ENCODE measurements around the gene PPM1B. TPM values are rescaled to one million over a fixed set of nuclear protein-coding genes. Genes with fewer than 3 reads are reported as not detected.

The PPM1B gene
- total RNA-seq, 2 donors from 2014 or later: 69.9 to 99.3 TPM

DNA sequence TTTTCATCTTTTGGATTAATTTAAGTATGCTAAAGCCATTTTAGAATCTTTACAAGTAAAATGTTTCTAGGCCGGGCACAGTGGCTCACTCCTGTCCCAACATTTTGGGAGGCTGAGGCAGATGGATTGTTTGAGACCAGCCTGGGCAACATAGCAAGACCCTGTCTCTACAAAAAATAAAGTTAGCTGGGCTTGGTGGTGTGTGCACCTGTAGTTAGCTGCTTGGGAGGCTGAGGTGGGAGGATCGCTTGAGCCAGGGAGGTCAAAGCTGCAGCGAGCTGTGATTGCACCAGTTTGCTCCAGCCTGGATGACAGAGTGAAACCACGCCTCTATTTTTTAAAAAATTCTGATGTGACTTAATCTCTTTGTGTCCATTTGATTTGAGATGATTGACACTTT lies 3.9 kb downstream of the PPM1B start:
- Histone ChIP-seq H3K27ac (no peak overlapping the region), H3K4me3 (peak overlapping the region; percentile 11), H3K9me3 (no peaks in the 10 kb centered on the region), H3K27me3 (replicated peaks; ENCODE audit: insufficient read depth) (no peaks in the 10 kb centered on the region), H3K36me3 (no peaks in the 10 kb centered on the region), H3K4me1 (ENCODE audit: control insufficient read depth in 1 of 2, low read depth in 2 of 2) (peaks cover 40 to 63% of the 10 kb centered on the region in 2 donors)
- ATAC-seq (ENCODE audit: insufficient number of reproducible peaks, low FRiP score, low read depth): no peak
- no peak for DNase-seq (ENCODE audit: low spot score)
- TF ChIP-seq, protein P1, sequence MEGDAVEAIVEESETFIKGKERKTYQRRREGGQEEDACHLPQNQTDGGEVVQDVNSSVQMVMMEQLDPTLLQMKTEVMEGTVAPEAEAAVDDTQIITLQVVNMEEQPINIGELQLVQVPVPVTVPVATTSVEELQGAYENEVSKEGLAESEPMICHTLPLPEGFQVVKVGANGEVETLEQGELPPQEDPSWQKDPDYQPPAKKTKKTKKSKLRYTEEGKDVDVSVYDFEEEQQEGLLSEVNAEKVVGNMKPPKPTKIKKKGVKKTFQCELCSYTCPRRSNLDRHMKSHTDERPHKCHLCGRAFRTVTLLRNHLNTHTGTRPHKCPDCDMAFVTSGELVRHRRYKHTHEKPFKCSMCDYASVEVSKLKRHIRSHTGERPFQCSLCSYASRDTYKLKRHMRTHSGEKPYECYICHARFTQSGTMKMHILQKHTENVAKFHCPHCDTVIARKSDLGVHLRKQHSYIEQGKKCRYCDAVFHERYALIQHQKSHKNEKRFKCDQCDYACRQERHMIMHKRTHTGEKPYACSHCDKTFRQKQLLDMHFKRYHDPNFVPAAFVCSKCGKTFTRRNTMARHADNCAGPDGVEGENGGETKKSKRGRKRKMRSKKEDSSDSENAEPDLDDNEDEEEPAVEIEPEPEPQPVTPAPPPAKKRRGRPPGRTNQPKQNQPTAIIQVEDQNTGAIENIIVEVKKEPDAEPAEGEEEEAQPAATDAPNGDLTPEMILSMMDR (IDR thresholded peaks at IDR 0.05): no peak

DNA sequence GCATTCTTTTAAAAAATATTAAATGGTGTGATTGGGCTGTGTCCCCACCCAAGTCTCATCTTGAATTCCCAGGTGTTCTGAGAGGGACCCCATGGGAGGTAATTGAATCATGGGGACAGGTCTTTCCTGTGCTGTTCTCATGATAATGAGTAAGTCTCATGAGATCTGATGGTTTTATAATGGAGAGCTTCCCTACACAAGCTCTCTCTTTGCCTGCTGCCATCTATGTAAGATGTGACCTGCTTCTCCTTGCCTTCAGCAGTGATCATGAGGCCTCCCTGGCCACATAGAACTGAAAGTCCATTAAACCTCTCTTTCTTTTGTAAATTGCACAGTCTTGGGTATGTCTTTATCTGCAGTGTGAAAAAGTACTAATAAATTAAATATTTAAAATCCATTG lies 10.3 kb downstream of the PPM1B start:
- H3K27ac ChIP-seq: no peak overlapping the region
- no peaks in the 10 kb centered on the region for H3K27me3 ChIP-seq (replicated peaks; ENCODE audit: insufficient read depth)
- no peaks in the 10 kb centered on the region for H3K9me3 ChIP-seq
- H3K4me1 ChIP-seq (ENCODE audit: control insufficient read depth in 1 of 2, low read depth in 2 of 2): peaks cover 35 to 78% of the 10 kb centered on the region in 2 donors
- DNase-seq (ENCODE audit: low spot score) (no peak), ATAC-seq (ENCODE audit: insufficient number of reproducible peaks, low FRiP score, low read depth) (no peak)
- H3K4me3 ChIP-seq: no peak overlapping the region
- no peaks in the 10 kb centered on the region for H3K36me3 ChIP-seq
- TF ChIP-seq, protein P1 (IDR thresholded peaks at IDR 0.05): no peak

DNA sequence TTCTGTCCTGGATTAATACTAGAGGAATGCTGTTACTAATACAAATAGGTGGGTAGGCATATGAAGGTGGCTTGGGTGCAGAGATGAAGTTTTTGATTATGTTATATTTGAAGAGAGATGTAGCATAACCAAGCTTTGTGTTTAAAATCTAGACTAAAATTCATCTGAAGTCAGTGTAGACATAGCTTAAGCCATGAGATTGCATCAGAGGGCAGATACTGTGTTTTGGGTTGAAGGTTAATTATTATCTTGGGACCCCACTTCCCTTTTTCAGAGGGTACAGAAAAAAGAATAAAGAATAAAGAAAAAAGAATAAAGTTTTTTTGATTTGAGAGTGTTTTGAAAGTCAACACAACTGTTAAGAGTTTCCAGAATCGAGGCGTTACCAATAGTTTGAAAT lies 13.0 kb downstream of the PPM1B start:
- Histone ChIP-seq H3K4me1 (ENCODE audit: control insufficient read depth in 1 of 2, low read depth in 2 of 2) (peaks cover 38 to 76% of the 10 kb centered on the region in 2 donors), H3K36me3 (no peaks in the 10 kb centered on the region), H3K27me3 (replicated peaks; ENCODE audit: insufficient read depth) (no peaks in the 10 kb centered on the region), H3K4me3 (no peak overlapping the region), H3K27ac (no peak overlapping the region), H3K9me3 (no peaks in the 10 kb centered on the region)
- ATAC-seq (ENCODE audit: insufficient number of reproducible peaks, low FRiP score, low read depth) (no peak), DNase-seq (ENCODE audit: low spot score) (no peak)
- TF ChIP-seq, protein P1 (IDR thresholded peaks at IDR 0.05): no peak

DNA sequence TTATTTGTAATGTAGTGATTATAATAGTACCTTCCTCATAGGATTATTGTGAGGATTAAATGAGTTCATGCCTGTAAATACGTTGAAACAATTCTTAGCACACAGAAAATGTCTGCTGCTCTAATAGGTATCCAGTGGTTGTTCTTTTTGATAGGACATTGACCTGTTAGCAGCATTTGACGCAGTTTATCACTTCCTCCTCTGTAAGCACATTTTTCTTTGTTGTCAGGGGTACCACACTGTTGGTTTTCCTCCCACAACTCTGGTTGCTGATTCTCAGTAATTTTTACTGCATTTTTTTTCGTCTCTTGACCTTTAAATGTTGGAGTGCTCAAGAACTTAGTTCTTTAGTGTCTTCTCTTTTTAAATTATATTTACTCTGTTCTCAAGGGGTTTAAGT lies 15.4 kb downstream of the PPM1B start:
- Histone ChIP-seq H3K36me3 (no peaks in the 10 kb centered on the region), H3K4me1 (ENCODE audit: control insufficient read depth in 1 of 2, low read depth in 2 of 2) (peaks cover 33 to 61% of the 10 kb centered on the region in 2 donors), H3K9me3 (no peaks in the 10 kb centered on the region), H3K27me3 (replicated peaks; ENCODE audit: insufficient read depth) (no peaks in the 10 kb centered on the region), H3K4me3 (no peak overlapping the region), H3K27ac (no peak overlapping the region)
- no peak for ATAC-seq (ENCODE audit: insufficient number of reproducible peaks, low FRiP score, low read depth)
- TF ChIP-seq, protein P1 (IDR thresholded peaks at IDR 0.05): no peak
- no peak for DNase-seq (ENCODE audit: low spot score)

DNA sequence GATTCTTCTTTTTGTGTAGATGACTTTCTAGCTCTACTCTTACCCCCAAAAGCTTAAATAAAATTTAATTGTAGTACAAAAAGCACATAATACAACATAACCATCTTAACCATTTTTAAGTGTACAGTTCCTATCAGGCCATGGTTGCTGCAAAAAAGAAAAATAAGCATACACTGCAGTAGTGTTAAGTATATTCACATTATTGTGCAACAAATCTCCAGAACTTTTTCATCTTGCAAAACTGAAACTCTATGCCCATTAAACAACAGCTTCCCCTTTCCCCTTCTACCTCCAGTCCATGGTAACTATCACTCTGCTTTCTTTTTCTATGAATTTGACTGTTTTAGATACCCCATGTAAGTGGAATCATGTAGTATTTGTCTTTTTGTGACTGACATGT lies 18.1 kb downstream of the PPM1B start:
- Histone ChIP-seq H3K36me3 (no peaks in the 10 kb centered on the region), H3K27me3 (replicated peaks; ENCODE audit: insufficient read depth) (no peaks in the 10 kb centered on the region), H3K9me3 (no peaks in the 10 kb centered on the region), H3K4me1 (ENCODE audit: control insufficient read depth in 1 of 2, low read depth in 2 of 2) (peaks cover 36 to 61% of the 10 kb centered on the region in 2 donors), H3K27ac (no peak overlapping the region), H3K4me3 (no peak overlapping the region)
- no peak for DNase-seq (ENCODE audit: low spot score)
- ATAC-seq (ENCODE audit: insufficient number of reproducible peaks, low FRiP score, low read depth): no peak
- TF ChIP-seq, protein P1 (IDR thresholded peaks at IDR 0.05): no peak

Data from thoracic aorta (tissue), 2 donors.